H1 (cell line): ENCODE results near the gene THTPA. TPM values are rescaled to one million over a fixed set of nuclear protein-coding genes. Genes with fewer than 3 reads are reported as not detected.

ENCODE experiments used
- BRCA1 ChIP-seq: IDR thresholded peaks from 2 replicates; pipeline ENCODE4 v1.6.1; 2012; ENCODE audit warnings: low read depth, low read length, improper control_type of control experiment
- EGR1 ChIP-seq: IDR thresholded peaks from 2 replicates; pipeline ENCODE4 v1.6.1; 2011; ENCODE audit warnings: low read depth, low read length, borderline replicate concordance
- polyA plus RNA-seq, 7 experiments: library from polyadenylated mRNA; depleted of rRNA in 3 of 7; stranded (reverse) in 5 of 7; unstranded in 2 of 7; fragments of >200 nt in 5 of 7; fragments of 200-250 nt in 2 of 7; gene quantifications; 1 replicate in 5 of 7; 2 replicates in 1 of 7; 4 replicates in 1 of 7; pipeline versions ENCODE4 v1.2.1 to v1.2.3, GENCODE V29; 2011 to 2013; ENCODE audit warnings: missing spikeins in 2 of 7, mixed read lengths in 2 of 7
- total RNA-seq: library from RNA; stranded (reverse); fragmentation: NEBNext Ultra II Directional; extraction: Animal tissue kit (Norgen Biotek cat#: 25700); gene quantifications from 2 replicates; pipeline ENCODE4 v1.2.1, GENCODE V29; 2021

The THTPA gene
- total and polyA plus RNA-seq, 2 of the 8 experiments (the other 6 are each of a cell fraction or from before 2014, with no cell fraction given): 16.6 to 19.0 TPM

GRCh38 chr14:23537351-23538049, 18.6 kb upstream of the THTPA start (continued):
- TF ChIP-seq BRCA1 (no peak), EGR1 (peak; percentile 25; the same call in 1 of the 2 replicates)
